Activated naive CD8-positive, alpha-beta T cell (primary cell): ENCODE measurements around the gene ABI3BP.

Experiments
- H3K27ac Mint-ChIP-seq: one replicate; pipeline ENCODE4 v1.8.0; 2021; ENCODE audit warnings: mixed read lengths
- H3K27me3 Mint-ChIP-seq: one replicate; pipeline ENCODE4 v1.8.0; 2021; ENCODE audit warnings: mixed read lengths
- H3K36me3 Mint-ChIP-seq: one replicate; pipeline ENCODE4 v1.8.0; 2021; ENCODE audit warnings: mixed read lengths
- H3K4me1 Mint-ChIP-seq: one replicate; pipeline ENCODE4 v1.8.0; 2021; ENCODE audit warnings: low read depth, mixed read lengths
- H3K4me3 Mint-ChIP-seq: one replicate; pipeline ENCODE4 v1.8.0; 2021; ENCODE audit warnings: mild to moderate bottlenecking, mixed read lengths
- H3K9me3 Mint-ChIP-seq: one replicate; pipeline ENCODE4 v1.8.0; 2021; ENCODE audit warnings: low read depth, mixed read lengths

ABI3BP gene

GRCh38 chr3:100865442-100865841 lies 127.8 kb downstream of the ABI3BP start:
- Mint-ChIP-seq H3K27me3 (peaks cover 16% of the 10 kb centered on the region), H3K4me1 (no peaks in the 10 kb centered on the region), H3K9me3 (no peaks in the 10 kb centered on the region), H3K4me3 (no peak overlapping the region), H3K27ac (no peak overlapping the region), H3K36me3 (no peaks in the 10 kb centered on the region)

DNA sequence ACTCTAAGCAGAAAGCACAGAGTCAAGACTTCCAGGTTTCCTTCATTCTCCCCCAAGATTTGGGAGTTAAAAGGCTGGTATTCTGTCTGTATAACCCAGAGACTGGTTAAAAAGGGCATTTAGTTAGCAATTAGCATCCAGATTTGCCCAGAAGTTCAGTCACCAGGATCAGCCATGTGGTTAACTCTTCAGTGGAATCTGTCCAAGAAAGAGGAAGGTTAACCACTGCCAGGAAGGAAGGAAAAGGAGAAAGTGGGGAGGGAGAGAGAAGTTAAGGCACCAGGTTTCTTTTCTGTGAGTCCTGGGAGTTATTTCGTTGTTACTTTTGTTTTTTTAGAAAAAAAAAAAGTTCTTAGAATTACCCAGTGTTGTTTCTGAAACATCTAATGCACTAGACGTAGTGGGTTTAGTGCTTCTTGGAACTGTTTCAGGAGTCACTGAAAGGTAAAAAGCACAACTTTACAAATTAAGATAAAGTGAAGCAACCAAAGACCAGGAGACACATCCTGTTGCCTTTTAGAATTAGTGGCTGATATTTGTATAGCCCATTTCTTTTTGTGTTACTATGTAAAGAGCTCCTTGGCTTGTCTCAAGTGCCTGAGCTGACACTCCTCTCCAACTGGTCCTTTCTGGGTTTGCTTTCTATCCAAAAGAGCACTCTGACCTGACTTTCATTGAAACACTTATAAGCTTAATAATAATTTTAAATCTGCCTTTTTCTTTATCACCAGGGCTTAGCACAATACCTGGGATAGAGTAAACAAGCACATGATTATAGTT lies 128.6 kb downstream of the ABI3BP start:
- Mint-ChIP-seq H3K4me1 (no peaks in the 10 kb centered on the region), H3K27me3 (peaks cover 12% of the 10 kb centered on the region), H3K36me3 (no peaks in the 10 kb centered on the region), H3K4me3 (no peak overlapping the region), H3K27ac (no peak overlapping the region), H3K9me3 (no peaks in the 10 kb centered on the region)

DNA sequence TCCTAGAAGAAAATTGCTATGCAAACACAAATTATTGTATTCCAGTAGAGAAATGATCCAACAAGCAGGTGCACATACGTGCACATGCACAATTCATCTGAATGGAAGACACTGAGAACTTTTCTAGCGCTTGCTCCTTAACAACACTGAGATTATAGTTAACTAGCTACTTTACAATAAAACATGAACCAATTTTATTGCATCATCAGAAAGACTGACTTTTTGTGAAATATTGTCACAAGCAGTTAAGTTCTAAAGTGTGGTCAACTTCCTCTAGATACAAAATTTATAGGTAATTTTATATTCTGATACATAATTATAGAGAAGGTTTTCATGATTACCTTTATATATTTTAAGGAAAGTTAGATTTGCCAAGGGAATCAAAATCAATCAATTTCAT lies 135.4 kb downstream of the ABI3BP start:
- no peaks in the 10 kb centered on the region for H3K36me3 Mint-ChIP-seq
- H3K4me3 Mint-ChIP-seq, result no peak overlapping the region

DNA sequence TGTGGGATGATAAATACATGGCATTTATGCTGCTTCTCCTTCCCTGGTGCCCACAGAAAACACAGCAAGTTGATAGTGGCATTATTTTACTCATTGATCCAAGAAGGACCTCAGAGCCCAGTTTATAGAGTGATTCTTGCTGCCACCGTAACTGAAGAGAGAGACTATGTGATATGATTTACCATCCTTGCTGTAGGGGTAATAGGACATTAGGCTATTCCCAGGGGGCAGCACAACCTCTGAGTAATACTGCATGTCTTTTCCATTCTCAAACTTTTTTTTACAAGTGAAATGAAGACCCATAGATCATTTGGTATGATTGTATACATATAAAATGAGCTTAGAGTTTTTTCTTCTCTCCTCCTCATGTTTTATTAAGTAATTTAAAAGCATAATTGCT lies 136.4 kb downstream of the ABI3BP start:
- no peaks in the 10 kb centered on the region for H3K9me3 Mint-ChIP-seq
- peaks cover 2% of the 10 kb centered on the region for H3K27me3 Mint-ChIP-seq
- no peak overlapping the region for H3K4me3 Mint-ChIP-seq
- peaks cover 5% of the 10 kb centered on the region for H3K4me1 Mint-ChIP-seq
- H3K36me3 Mint-ChIP-seq, result no peaks in the 10 kb centered on the region
- no peak overlapping the region for H3K27ac Mint-ChIP-seq

More for the DNA sequence above, 135.4 kb downstream of the ABI3BP start:
- H3K27ac Mint-ChIP-seq, result no peak overlapping the region
- H3K4me1 Mint-ChIP-seq, result peaks cover 3% of the 10 kb centered on the region
- no peaks in the 10 kb centered on the region for H3K9me3 Mint-ChIP-seq
- peaks cover 2% of the 10 kb centered on the region for H3K27me3 Mint-ChIP-seq

- H3K36me3 Mint-ChIP-seq, result no peaks in the 10 kb centered on the region
- no peak overlapping the region for H3K4me3 Mint-ChIP-seq
- no peaks in the 10 kb centered on the region for H3K27me3 Mint-ChIP-seq
- no peaks in the 10 kb centered on the region for H3K9me3 Mint-ChIP-seq
- peaks cover 5% of the 10 kb centered on the region for H3K4me1 Mint-ChIP-seq
- H3K27ac Mint-ChIP-seq, result no peak overlapping the region
Measured at GRCh38 chr3:100852840-100853239, 140.4 kb downstream of the ABI3BP start.

DNA sequence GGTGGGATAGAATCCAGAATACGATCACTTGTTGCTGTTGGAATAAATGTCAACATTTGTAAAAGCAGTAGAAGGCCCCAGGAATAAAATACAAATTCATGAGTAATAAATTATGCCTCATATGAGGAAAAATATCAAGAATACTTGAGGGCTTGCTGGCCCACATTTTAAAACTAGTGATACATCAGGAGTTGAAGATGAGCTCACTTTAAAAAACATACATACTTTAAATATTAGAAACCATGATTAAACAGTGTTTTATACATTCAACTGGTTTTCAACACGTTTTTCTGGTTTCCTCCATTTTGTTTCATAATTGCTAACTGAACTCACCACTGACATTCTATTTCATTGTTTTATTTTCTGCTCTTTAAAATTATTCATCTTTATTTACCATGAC lies 142.5 kb downstream of the ABI3BP start:
- no peak overlapping the region for H3K4me3 Mint-ChIP-seq
- H3K27ac Mint-ChIP-seq, result no peak overlapping the region

GRCh38 chr3:100850156-100850555 lies 143.1 kb downstream of the ABI3BP start:
- H3K9me3 Mint-ChIP-seq, result no peaks in the 10 kb centered on the region
- H3K27me3 Mint-ChIP-seq, result no peaks in the 10 kb centered on the region
- H3K4me1 Mint-ChIP-seq, result peaks cover 5% of the 10 kb centered on the region
- H3K4me3 Mint-ChIP-seq, result no peak overlapping the region
- H3K27ac Mint-ChIP-seq, result no peak overlapping the region
- H3K36me3 Mint-ChIP-seq, result no peaks in the 10 kb centered on the region

More for the DNA sequence above, 142.5 kb downstream of the ABI3BP start:
- no peaks in the 10 kb centered on the region for H3K36me3 Mint-ChIP-seq
- H3K4me1 Mint-ChIP-seq, result peaks cover 5% of the 10 kb centered on the region
- H3K27me3 Mint-ChIP-seq, result no peaks in the 10 kb centered on the region
- H3K9me3 Mint-ChIP-seq, result no peaks in the 10 kb centered on the region

DNA sequence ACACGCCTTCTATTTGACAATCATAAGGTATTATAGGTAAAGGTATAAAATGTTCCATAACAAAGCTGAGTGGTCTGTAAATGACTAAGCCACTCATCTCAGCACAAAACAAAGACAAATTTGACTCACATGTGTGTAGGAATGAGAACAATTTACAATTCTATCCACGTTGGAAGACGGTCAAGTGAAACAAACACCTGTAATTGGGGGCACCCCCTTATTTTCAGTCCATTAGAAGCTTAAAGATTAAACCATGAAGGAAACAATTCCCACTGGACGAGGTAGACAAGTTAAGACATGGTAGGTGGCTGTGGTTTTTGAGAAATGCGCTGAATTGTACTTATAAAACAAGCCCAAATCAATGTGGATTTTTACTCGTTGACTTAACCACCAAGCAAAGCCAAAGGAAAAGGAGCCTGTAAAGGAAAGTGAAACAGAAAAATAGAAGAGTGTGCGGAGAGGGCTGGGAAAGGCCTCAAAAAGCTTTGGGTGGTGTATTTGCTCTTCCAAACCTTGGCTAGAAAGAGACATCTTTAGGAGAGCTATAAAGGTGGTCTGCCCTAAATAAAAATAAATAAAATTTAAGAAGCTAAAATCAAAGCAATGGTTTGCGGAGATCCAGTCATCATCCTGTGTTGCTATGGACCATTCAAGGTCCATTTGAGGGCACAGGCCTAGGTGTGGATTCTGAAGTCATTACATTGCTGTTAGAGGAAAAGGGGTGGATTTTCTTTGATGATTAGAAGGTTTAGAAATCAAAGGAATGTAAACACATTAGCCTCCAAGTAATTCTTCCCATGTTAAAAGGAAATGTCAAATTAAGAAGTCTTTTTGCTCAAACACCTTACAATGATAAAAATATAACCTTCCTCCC lies 148.9 kb downstream of the ABI3BP start:
- Mint-ChIP-seq H3K9me3 (no peaks in the 10 kb centered on the region), H3K36me3 (no peaks in the 10 kb centered on the region), H3K4me1 (no peaks in the 10 kb centered on the region), H3K27ac (no peak overlapping the region), H3K27me3 (peaks cover 11% of the 10 kb centered on the region), H3K4me3 (no peak overlapping the region)

GRCh38 chr3:100838157-100838556 lies 155.1 kb downstream of the ABI3BP start:
- Mint-ChIP-seq H3K4me3 (no peak overlapping the region), H3K27me3 (peaks cover 19% of the 10 kb centered on the region), H3K36me3 (no peaks in the 10 kb centered on the region), H3K4me1 (no peaks in the 10 kb centered on the region), H3K9me3 (no peaks in the 10 kb centered on the region), H3K27ac (no peak overlapping the region)

DNA sequence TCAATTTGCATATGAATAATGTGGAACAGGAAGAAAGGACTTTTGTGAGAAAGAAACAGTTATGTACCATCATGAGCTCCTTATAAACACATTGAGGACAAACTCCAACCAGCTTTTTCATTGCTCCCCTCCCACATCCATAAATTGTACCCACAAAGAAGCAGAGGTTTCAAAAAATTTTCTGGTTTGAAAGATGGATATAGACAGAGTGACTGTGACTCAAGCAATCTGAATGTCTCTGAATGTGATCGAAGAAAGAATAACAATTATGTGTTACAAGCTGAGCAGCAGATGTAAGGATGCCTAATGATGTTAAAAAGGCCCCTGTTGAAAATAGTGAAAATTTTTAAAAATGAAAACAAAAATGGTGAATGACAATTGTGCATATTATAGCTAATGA lies 156.6 kb downstream of the ABI3BP start:
- no peak overlapping the region for H3K27ac Mint-ChIP-seq
- no peak overlapping the region for H3K4me3 Mint-ChIP-seq
- H3K9me3 Mint-ChIP-seq, result no peaks in the 10 kb centered on the region
- H3K36me3 Mint-ChIP-seq, result no peaks in the 10 kb centered on the region
- peaks cover 16% of the 10 kb centered on the region for H3K27me3 Mint-ChIP-seq
- H3K4me1 Mint-ChIP-seq, result no peaks in the 10 kb centered on the region

DNA sequence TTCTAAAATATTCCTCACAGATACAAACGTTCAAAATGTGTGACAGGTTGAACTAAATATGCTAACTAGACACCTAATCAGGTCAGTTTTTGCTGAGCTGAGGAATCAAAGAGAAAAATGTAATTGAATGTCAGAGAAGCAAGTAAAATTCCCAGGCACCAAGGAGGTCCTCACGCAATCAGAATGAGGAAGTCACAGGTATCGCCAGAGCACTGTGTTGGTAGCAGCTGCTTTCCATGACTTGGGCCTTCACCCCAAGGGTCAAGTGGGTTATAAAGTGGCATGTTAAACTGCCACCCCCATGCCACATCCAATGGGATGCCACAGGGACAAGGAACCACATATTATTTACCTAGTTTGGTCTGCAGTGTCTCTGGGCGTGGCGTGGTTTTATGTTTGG lies 158.9 kb downstream of the ABI3BP start:
- H3K27ac Mint-ChIP-seq, result no peak overlapping the region
- H3K27me3 Mint-ChIP-seq, result peaks cover 17% of the 10 kb centered on the region
- H3K4me1 Mint-ChIP-seq, result no peaks in the 10 kb centered on the region
- no peaks in the 10 kb centered on the region for H3K36me3 Mint-ChIP-seq
- H3K9me3 Mint-ChIP-seq, result no peaks in the 10 kb centered on the region
- no peak overlapping the region for H3K4me3 Mint-ChIP-seq

DNA sequence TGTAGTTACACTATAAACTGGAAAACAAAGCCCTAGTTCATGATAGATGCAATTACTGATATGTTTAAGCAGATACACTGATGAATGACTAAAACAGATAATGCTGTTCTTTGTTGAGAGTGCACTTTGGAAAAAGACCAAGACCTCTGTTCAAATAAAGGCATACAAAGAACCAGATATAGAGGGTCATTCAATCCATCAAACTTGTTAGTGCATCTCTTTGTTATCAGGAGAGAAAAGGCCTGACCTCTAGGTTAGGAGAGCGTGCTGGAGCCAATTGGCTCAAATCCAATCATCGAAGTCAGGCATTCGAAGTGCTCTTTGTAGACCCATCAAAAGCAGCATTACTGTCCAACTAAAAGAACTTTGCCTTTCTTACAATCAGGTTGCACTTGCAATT lies 159.7 kb downstream of the ABI3BP start:
- H3K4me3 Mint-ChIP-seq, result no peak overlapping the region
- no peaks in the 10 kb centered on the region for H3K4me1 Mint-ChIP-seq
- no peak overlapping the region for H3K27ac Mint-ChIP-seq
- no peaks in the 10 kb centered on the region for H3K9me3 Mint-ChIP-seq
- peaks cover 17% of the 10 kb centered on the region for H3K27me3 Mint-ChIP-seq
- H3K36me3 Mint-ChIP-seq, result no peaks in the 10 kb centered on the region

DNA sequence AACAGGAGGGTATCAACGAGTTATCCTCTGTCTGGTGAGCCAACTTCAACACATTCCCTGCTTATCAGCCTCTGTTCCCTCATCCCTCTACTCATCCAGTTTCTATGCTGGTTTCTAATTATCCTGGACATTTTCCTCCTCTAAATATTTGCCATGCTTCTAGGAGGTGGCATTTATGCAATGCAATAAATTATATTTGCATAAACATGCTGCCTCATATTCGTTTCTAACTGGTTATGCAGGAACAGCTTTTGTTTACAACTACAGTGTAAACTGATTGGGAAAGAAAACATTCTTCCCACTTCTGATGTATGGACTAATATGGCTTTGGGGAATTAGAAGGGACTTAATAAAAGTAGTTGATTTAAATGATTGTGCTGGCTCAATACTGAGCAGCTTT lies 161.6 kb downstream of the ABI3BP start:
- no peaks in the 10 kb centered on the region for H3K36me3 Mint-ChIP-seq
- no peak overlapping the region for H3K4me3 Mint-ChIP-seq
- peaks cover 20% of the 10 kb centered on the region for H3K27me3 Mint-ChIP-seq
- H3K27ac Mint-ChIP-seq, result no peak overlapping the region
- no peaks in the 10 kb centered on the region for H3K4me1 Mint-ChIP-seq
- no peaks in the 10 kb centered on the region for H3K9me3 Mint-ChIP-seq

DNA sequence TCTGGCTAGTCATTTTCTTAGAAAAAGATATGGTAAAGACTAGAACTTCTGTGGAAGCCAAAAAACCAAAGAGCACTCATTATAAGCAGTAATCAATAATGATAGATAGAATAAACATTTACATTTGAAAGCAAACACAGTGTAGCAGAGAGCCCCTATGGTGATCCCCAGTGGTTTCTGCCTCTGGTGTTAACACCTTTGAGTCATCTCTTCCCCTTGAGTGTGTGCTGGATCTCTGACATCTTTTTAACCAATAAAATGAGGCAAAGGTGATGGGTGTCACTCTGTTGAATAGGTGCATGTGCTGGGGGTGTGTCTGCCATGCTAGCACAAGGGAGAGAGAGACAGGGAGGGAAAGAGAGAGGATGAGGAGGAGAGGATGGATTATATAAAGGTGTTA lies 162.3 kb downstream of the ABI3BP start:
- Mint-ChIP-seq H3K4me1 (no peaks in the 10 kb centered on the region), H3K36me3 (no peaks in the 10 kb centered on the region), H3K9me3 (no peaks in the 10 kb centered on the region), H3K27ac (no peak overlapping the region), H3K27me3 (peaks cover 18% of the 10 kb centered on the region), H3K4me3 (no peak overlapping the region)

GRCh38 chr3:100825574-100825973 lies 167.6 kb downstream of the ABI3BP start:
- Mint-ChIP-seq H3K36me3 (no peaks in the 10 kb centered on the region), H3K4me1 (no peaks in the 10 kb centered on the region), H3K27me3 (peaks cover 15% of the 10 kb centered on the region), H3K4me3 (no peak overlapping the region), H3K9me3 (no peaks in the 10 kb centered on the region), H3K27ac (no peak overlapping the region)
